GM19455 (cell line): ENCODE data around the gene CDH22.

ENCODE experiments used
- ATAC-seq: cut with Tn5 transposase; IDR thresholded peaks from one replicate; pipeline ENCODE4 v1.9.1; 2021; ENCODE audit not compliant: unreplicated experiment

The CDH22 gene

GRCh38 chr20:46268662-46269061, 39.6 kb downstream of the CDH22 start:
- ATAC-seq: no peak

GRCh38 chr20:46268131-46268614, 40.1 kb downstream of the CDH22 start:
- ATAC-seq: no peak

GRCh38 chr20:46267108-46268105, 40.9 kb downstream of the CDH22 start:
- ATAC-seq: no peak

DNA sequence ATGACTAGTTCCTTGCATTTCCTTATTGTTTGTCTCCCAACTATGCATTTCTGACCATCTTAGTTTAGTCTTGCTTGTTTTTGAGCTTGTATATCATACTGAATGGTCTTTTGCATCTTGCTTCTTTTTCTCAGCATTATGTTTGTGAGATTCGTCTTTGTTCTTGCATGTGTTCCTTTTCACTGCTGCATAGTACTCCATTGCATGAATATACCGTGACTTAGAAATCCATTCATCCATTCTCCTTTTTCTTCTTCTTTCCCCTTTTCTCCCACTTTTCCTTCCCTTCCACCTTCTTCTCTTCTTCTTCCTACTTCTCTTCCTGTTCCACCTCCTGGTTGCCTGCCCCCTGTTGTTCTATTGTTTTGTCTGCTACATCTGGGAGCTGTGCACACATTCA, 42.8 kb downstream of the CDH22 start:
- no peak for ATAC-seq

DNA sequence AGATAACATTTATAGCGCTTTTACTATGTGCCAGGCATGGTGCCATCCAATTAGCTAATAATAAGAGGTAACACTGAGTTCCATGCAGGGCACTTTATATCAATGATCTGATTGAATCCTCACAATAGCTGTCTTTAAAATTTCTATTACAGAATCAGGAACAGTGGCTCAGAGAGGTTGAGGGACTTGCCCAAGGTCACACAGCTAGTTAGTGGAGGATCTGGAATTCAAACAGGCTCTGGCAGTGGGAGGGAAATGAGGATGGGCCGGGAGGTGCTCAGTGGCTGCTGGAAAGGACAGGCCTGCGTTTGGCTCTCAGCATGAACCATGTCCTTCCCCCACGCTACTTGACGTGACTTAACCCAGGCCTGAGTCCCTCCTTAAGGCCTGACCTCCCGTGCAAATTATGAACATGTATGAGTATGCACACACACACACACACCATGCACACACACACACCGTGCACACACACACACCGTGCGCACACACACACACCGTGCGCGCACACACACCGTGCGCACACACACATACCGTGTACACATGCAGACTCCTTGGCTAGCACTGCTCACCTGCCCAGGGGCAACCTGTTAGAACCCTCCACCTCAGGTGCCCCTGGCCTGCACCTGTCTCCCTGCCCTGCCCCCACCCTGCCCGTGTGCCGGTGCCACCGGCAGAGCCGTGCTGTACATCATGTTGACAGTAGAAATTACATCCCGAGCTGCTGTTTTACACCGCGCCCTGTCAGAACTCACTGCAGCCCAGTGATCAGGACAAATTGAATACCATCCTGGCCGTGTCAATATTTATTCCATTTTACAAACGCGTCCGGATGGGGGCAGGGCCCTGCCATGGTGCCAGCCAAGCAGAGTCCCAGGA, 43.7 kb downstream of the CDH22 start:
- no peak for ATAC-seq

DNA sequence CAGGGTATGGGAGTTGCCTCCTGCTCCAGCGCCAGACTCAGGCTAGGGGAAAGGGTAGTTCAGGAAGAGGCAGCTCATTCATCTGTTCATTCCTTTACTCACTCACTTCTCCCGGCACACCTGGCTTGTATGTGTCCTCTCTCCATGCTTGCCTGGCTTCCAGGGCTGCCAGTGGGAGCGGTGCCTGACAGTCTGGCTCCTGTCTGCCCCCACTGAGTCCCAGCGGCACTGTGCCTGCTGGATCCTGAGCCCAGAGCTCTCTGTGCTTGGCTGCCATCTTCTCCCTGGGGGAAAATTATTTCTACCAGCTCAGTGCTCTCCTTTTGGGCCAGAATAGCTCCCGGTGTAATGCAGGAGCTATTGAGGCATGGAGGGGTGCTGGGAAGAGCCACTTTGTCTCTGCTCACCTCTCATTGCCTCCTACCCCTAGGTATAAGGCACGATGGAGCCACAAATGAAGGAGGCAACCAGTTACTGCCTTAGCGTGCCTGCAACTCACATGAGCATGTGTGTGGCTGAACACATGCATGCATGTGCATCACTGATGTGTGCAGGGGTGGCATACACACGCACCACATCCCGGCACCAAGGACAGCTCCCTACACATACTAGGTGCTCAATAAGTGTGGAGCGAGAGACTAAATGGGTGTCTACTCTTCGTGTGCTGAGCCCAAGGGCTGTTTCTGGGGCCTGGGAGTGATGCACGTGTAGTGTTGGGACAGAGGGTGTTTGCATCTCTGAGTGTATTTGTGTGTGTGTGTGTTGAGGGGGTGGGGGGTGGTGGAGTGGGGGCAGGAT, 46.6 kb downstream of the CDH22 start:
- ATAC-seq: no peak

DNA sequence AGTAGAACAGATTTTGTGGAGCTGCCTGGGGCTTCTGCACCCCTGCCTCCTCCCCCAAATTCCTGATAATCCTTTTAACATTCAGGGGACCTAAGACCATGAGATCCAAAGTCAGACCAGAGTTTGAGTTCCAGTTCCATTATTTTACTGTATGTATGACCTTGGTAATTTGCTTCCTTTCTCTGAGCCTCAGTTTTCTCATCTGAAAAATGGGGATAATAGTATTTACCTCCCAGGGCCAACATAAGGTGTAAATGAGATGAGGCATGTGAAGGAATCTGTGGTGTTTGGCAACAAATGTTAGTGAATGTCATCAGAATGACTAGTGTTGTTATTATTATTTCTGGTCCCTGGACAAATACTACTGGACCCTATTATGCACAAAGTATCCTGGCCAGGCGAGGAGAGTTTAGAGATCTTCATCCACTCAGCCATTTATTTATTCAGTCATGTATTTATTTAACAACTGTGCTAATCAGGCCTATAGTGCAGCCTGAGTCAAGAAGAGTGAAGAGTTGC, 47.3 kb downstream of the CDH22 start:
- no peak for ATAC-seq

DNA sequence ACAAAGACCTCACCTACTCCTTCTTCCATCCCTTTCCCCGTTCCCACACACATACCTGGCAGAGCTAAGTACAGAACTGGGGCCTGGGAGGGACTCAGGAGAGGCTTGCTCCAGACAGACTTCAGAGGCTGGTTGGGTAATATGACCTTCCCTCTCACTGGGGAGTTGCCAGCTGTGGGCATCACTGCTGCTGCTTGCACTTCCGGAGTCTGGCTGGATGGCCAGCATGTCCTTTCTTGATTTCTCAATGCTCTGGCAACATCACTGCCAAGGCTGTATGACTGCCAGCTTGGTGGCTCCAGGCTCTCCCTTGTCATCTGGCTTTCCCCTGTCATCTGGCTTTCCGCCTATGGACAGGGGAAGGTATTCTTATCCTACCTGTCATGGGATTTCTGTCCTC, 47.8 kb downstream of the CDH22 start:
- ATAC-seq: no peak

- ATAC-seq: no peak
Measured at GRCh38 chr20:46259260-46259859, 48.9 kb downstream of the CDH22 start.

DNA sequence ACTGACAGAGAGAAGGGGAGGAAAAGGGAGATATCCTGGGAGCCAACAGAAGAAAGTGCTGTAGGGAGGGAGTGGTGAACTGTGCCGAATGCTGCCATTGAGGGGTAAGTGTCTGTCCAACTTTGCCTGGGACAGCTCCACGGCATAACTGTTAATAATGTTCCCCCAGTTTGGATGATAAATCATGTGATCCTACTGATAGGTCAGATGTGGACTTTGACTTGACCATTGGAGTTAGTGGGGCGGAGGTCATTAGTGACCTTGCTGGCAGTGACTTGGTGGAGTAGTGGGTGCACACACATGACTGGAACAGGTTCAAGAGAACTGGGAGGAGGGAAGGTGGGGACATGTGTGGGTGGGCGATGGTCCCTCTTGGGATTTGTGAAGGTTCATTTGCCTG, 50.4 kb downstream of the CDH22 start:
- no peak for ATAC-seq

- ATAC-seq: no peak
Measured at GRCh38 chr20:46256293-46256692, 52.0 kb downstream of the CDH22 start.

GRCh38 chr20:46255440-46256104, 52.7 kb downstream of the CDH22 start:
- ATAC-seq: no peak

- no peak for ATAC-seq
Measured at GRCh38 chr20:46253391-46253790, 54.9 kb downstream of the CDH22 start.

DNA sequence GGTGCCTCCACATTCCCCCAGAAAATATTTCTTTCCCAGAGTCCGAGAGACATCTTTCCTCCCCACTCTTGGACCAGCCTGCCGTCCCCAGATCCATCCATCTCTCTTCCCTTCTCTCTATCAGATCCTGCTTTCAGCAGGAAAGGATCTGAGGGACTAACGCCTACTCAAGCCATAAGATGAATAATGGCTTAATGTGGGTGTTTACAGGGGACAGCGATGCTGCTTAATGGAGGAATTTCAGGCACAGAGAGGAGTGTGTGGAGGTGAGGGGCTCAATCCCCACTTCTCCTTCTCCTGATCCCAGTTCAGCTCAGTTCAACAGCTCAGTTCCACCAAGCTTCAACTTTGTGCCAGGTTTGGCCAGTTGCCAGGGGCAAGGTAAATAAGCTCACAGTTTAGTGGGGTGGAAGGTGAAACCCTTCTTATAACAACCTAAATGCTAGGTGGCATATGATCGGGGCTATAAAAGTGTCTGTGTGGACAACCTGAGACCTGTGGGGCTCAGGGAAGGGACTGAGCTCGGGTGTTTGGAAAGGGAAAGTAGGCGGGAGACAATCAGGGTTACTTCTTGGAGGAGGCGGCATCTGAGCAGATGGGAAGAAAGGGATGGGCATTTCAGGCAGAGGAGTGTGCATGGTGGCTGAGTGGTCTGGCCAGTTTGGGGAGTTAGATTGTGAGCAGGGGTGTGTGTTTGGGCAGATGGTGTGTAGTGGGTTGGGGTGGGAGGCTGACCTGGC, 55.8 kb downstream of the CDH22 start:
- ATAC-seq: no peak

DNA sequence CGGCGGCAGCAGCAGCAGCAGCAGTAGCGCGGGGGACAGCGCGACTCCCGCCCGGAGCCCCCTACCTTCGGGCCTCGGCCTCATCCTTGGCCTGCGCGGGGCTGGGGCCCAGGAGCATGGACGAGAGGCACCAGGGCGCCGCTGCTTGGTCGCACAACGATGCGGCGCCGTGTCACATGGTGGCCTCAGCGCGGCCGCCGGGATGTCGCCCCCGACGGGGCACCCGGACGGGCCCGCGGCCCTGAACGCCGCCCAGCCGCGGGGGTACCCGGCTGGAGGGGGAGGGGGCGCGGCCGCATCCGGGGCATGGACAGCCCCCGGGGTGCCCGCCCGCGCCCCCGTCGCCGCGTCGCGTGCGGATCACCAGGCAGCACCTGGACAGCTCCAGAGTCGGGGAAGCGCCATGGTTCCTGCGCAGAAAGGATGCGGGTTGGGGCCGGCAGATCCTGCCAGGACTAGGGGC, 57.1 kb downstream of the CDH22 start:
- no peak for ATAC-seq

DNA sequence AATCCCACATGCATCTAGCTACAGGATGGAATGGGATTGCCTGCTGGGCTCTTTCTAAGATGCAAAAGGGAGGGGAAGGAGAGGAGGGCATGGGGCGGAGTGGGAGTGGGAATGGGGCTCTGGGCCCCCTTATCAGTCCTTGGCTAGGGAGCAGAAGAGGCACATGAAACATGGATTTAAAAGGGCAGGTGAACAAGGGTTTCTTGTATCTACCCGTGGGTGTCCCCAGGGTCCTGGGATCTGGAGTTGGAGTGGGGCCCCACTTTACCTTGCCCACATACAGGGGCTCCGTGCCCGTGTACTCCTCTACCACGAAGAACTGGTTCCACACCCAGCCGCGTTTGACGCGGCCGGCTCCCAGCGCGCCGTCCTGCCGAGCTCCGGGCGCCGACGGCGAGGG, 57.5 kb downstream of the CDH22 start:
- ATAC-seq: no peak

- ATAC-seq: no peak
Measured at GRCh38 chr20:46249671-46250070, 58.6 kb downstream of the CDH22 start.

GRCh38 chr20:46246559-46246958, 61.7 kb downstream of the CDH22 start:
- no peak for ATAC-seq
